K562 (cell line): ENCODE measurements around the gene DOCK4. TPM values are rescaled to one million over a fixed set of nuclear protein-coding genes. Genes with fewer than 3 reads are reported as not detected.

Experiments
- ATAC-seq: fragments of 200-7000 bp; cut with Tn5 transposase; 3 replicates; pipeline ENCODE4 v1.9.1; 2020; ENCODE audit warnings: moderate library complexity
- BruUV-seq: library from RNA; stranded (reverse); fragments of 400-500 nt; replicated peaks from 2 replicates; lab custom pipeline; 2021; lab: Mats Ljungman, UMichigan
- CTCF ChIA-PET: fragments of 300-600 bp; formaldehyde crosslinking; extraction: SDS; loops from one replicate; lab custom pipeline; 2021; ENCODE audit warnings: low intra/inter-chr PET ratio; lab: Yijun Ruan, JAX
- POLR2A ChIA-PET: fragments of 300-600, 350-650 bp; sonication (Branson Sonifier 250); formaldehyde crosslinking; extraction: SDS; loops from one replicate; lab custom pipeline; 2021; ENCODE audit warnings: antibody characterized with exemption, inconsistent platforms; lab: Yijun Ruan, JAX
- DNase-seq, 4 experiments: peaks; one replicate each; pipeline versions ENCODE4 v3.0.0 to v3.0.0-alpha.2; 2011 to 2018; ENCODE audit warnings: low spot score in 3 of 4, mixed read lengths in 3 of 4; ENCODE audit errors: extremely low read depth in 1 of 4
- FAIRE-seq: peaks from 2 replicates; lab custom pipeline; 2011; peaks lifted over from hg19 to GRCh38; lab: Jason Lieb, UNC
- H2AFZ ChIP-seq: 2 replicates; pipeline ENCODE4 v1.6.0; 2011; ENCODE audit warnings: low read depth, low read length, control low read depth, inconsistent platforms
- H3K27ac ChIP-seq: fragments of 200-600 bp; 3 replicates; pipeline ENCODE4 v1.8.0; 2011; ENCODE audit warnings: low read depth, mild to moderate bottlenecking, control low read depth, inconsistent platforms, low read length, moderate library complexity, mixed read lengths; ENCODE audit errors: extremely low read depth
- H3K27me3 ChIP-seq, 2 experiments: fragments of 300-600 bp in 1 of 2; 2 replicates in 1 of 2; 3 replicates in 1 of 2; pipeline versions ENCODE4 v1.6.0 to v1.8.0; 2011; ENCODE audit warnings: inconsistent platforms in 2 of 2, low read length in 2 of 2, mild to moderate bottlenecking in 1 of 2, mixed read lengths in 1 of 2, moderate library complexity in 1 of 2; ENCODE audit not compliant: control insufficient read depth in 2 of 2, insufficient read depth in 2 of 2
- H3K36me3 ChIP-seq: fragments of 300-600 bp; 3 replicates; pipeline ENCODE4 v1.8.0; 2011; ENCODE audit warnings: mild to moderate bottlenecking, low read length, inconsistent platforms; ENCODE audit not compliant: control insufficient read depth, insufficient read depth
- H3K4me1 ChIP-seq, 2 experiments: fragments of 200-600 bp in 1 of 2; replicated peaks in 1 of 2; 2 replicates in 1 of 2; 3 replicates in 1 of 2; pipeline versions ENCODE4 v1.5.1 to v1.8.0; 2011; ENCODE audit warnings: inconsistent platforms in 2 of 2, low read length in 2 of 2, mild to moderate bottlenecking in 1 of 2, mixed read lengths in 1 of 2, moderate library complexity in 1 of 2; ENCODE audit not compliant: control insufficient read depth in 2 of 2, insufficient read depth in 2 of 2
- H3K4me2 ChIP-seq: 2 replicates; pipeline ENCODE4 v1.6.1; 2011; ENCODE audit warnings: low read length, control low read depth, inconsistent platforms, mixed read lengths; ENCODE audit not compliant: insufficient read depth
- H3K4me3 ChIP-seq: fragments of 200-600 bp; sonication (generic), shearing (Covaris generic); 2 replicates; pipeline ENCODE4 v1.5.1; 2016; ENCODE audit warnings: control low read depth, inconsistent platforms
- H3K79me2 ChIP-seq: fragments of 200-600 bp; 3 replicates; pipeline ENCODE4 v1.8.0; 2011; ENCODE audit warnings: low read length, inconsistent platforms; ENCODE audit not compliant: control insufficient read depth, insufficient read depth
- H3K9ac ChIP-seq, 2 experiments: 2 replicates each; pipeline versions ENCODE4 v1.6.0 to v1.6.1; 2011; ENCODE audit warnings: low read depth in 2 of 2, low read length in 2 of 2, control low read depth in 1 of 2, inconsistent platforms in 1 of 2, mild to moderate bottlenecking in 1 of 2, mixed read lengths in 1 of 2; ENCODE audit not compliant: insufficient read depth in 1 of 2
- H3K9me1 ChIP-seq: one replicate; pipeline ENCODE4 v1.6.0; 2011; ENCODE audit warnings: inconsistent platforms, mild to moderate bottlenecking, low read length, moderate library complexity; ENCODE audit not compliant: control insufficient read depth, insufficient read depth
- H3K9me3 ChIP-seq: replicated peaks from 2 replicates; pipeline ENCODE4 v1.5.1; 2011; ENCODE audit warnings: low read depth, low read length, inconsistent platforms; ENCODE audit not compliant: control insufficient read depth, insufficient read depth
- H4K20me1 ChIP-seq: replicated peaks from 2 replicates; pipeline ENCODE4 v1.6.1; 2011; ENCODE audit warnings: low read length, inconsistent platforms, mixed read lengths; ENCODE audit not compliant: control insufficient read depth, insufficient read depth
- ETV1 ChIP-seq: fragments of 450-650 bp; conservative IDR thresholded peaks from 2 replicates; pipeline ENCODE4 v1.6.1; 2016; ENCODE audit warnings: missing genetic modification characterization, control low read depth, low read depth, missing compliant biosample characterization
- MAZ ChIP-seq, 2 experiments: fragments of 450-650 bp in 1 of 2; sonication (generic) in 1 of 2; formaldehyde crosslinking; IDR thresholded peaks in 1 of 2; conservative IDR thresholded peaks in 1 of 2; 2 replicates each; pipeline versions ENCODE4 v1.4.0 to v1.5.0; 2020; ENCODE audit warnings: mild to moderate bottlenecking in 1 of 2, missing genetic modification reagents in 1 of 2
- STAG1 ChIP-seq: sonication (generic); formaldehyde crosslinking; IDR thresholded peaks from 2 replicates; pipeline ENCODE4 v1.5.0; 2020; ENCODE audit warnings: missing genetic modification reagents, borderline replicate concordance
- TOE1 ChIP-seq, 2 experiments: fragments of 450-650 bp in 1 of 2; sonication (generic) in 1 of 2; formaldehyde crosslinking in 1 of 2; IDR thresholded peaks; 2 replicates each; pipeline versions ENCODE4 v1.7.1 to v1.8.0; 2016 to 2022; ENCODE audit warnings: borderline replicate concordance in 2 of 2, mild to moderate bottlenecking in 2 of 2, antibody characterized with exemption in 1 of 2, inconsistent platforms in 1 of 2, low read depth in 1 of 2, missing genetic modification reagents in 1 of 2, moderate library complexity in 1 of 2
- TRIM25 ChIP-seq: fragments of 450-650 bp; IDR thresholded peaks from 2 replicates; pipeline ENCODE4 v1.7.0; 2016; ENCODE audit warnings: borderline replicate concordance
- WGBS: fragments of 100-300 bp; shearing (Covaris generic); methylation state at CpG from one replicate; pipeline ENCODE4 v1.1.6; 2016; ENCODE audit warnings: low coverage, mixed read lengths; ENCODE audit not compliant: insufficient coverage; ENCODE audit errors: missing lambda C conversion rate; 5-methylcytosine and 5-hydroxymethylcytosine counted together
- in situ Hi-C: fragments of 300-500 bp; cut with MboI; formaldehyde crosslinking; loops from 4 replicates; pipeline ENCODE4 v1.15.0; 2018; ENCODE audit warnings: inconsistent platforms, mixed read lengths
- intact Hi-C: fragments of 100-400 bp; cut with micrococcal nuclease; formaldehyde crosslinking; loops from 2 replicates; pipeline ENCODE4 v1.14.2; 2022
- polyA plus RNA-seq, 8 experiments: library from polyadenylated mRNA; depleted of rRNA in 4 of 8; stranded (reverse) in 5 of 8; unstranded in 3 of 8; fragments of >200 nt; fragmentation: Nextera tagmentation in 2 of 8; fragmentation: Illumina TruSeq in 1 of 8; extraction: Ambion mirVana in 2 of 8; extraction: Trizol in 1 of 8; gene quantifications; 2 replicates each; pipeline versions ENCODE4 v1.2.1 to v1.2.3, GENCODE V29; 2011 to 2014; ENCODE audit warnings: inconsistent platforms in 1 of 8, missing spikeins in 1 of 8
- total RNA-seq, 7 experiments: library from RNA; depleted of rRNA in 6 of 7; stranded (reverse); fragments of >200 nt in 6 of 7; fragmentation: Illumina TruSeq in 2 of 7; extraction: Trizol in 2 of 7; gene quantifications; 2 replicates each; pipeline versions ENCODE4 v1.2.1 to v1.2.3, GENCODE V29; 2011 to 2021; ENCODE audit warnings: low replicate concordance in 1 of 7

Gene DOCK4
- total and polyA plus RNA-seq, 9 of the 15 experiments (the other 6 are each of a cell fraction or from before 2014, with no cell fraction given): 0.42 to 5.7 (median 2.3) TPM

- CTCF ChIA-PET: interaction anchor here (2.3 to 2.7 kb wide), 2 partner anchors 92 to 114 kb away, joined by 8 to 10 read pairs; no protein-coding TSS in a partner anchor
- Histone ChIP-seq H3K9me1 (no peaks in the 10 kb centered on the region), H3K9ac (no peak overlapping the region), H3K36me3 (no peaks in the 10 kb centered on the region), H3K4me3 (no peak overlapping the region), H3K27me3 (peaks cover 4 to 12% of the 10 kb centered on the region in 2 experiments; a peak in 3 of 5 replicates), H2AFZ (no peak overlapping the region), H3K27ac (no peak overlapping the region), H3K79me2 (no peaks in the 10 kb centered on the region), H3K9me3 (no peaks in the 10 kb centered on the region), H4K20me1 (no peaks in the 10 kb centered on the region), H3K4me2 (no peak overlapping the region), H3K4me1 (no peaks in the 10 kb centered on the region)
- TF ChIP-seq ETV1 (tag) (no peak), TRIM25 (no peak), MAZ (CRISPR knock-in tag; conservative IDR thresholded peaks at IDR 0.05 in 1 of 2, IDR thresholded peaks at IDR 0.05 in 1 of 2) (no peak), STAG1 (CRISPR knock-in tag) (no peak), TOE1 (IDR thresholded peaks at IDR 0.05; ENCODE audit: borderline replicate concordance) (no peak), TOE1 (CRISPR knock-in tag; IDR thresholded peaks at IDR 0.05; ENCODE audit: borderline replicate concordance, low read depth) (no peak)
- 2% methylated on average over 5 of the region's 5 CpGs for WGBS
- BruUV-seq: no TSS peak
- no peak for FAIRE-seq
- intact Hi-C loops: loop anchor here (2.0 to 10.0 kb wide), 3 partner anchors 93 to 639 kb away; no protein-coding TSS in a partner anchor
- in situ Hi-C loops: no loop called here
- DNase-seq: no peak
- ATAC-seq: no peak; the same call in 2 of the 3 replicates
- POLR2A ChIA-PET: no interaction called here
These were observed 350.4 kb downstream of the DOCK4 start for GRCh38 chr7:111855842-111856227.
